ENCODE data around the gene VAV2. TPM values are rescaled to one million over a fixed set of nuclear protein-coding genes. Genes with fewer than 3 reads are reported as not detected.

VAV2 gene
- total RNA-seq, 1 donor from 2014 or later: 34.6 TPM

GRCh38 chr9:133818444-133818843 is 173.7 kb downstream of the VAV2 start:
- no peak for ATAC-seq
- intact Hi-C loops (cut with DNase I): no loop called here
- Histone ChIP-seq H3K27me3 (no peaks in the 10 kb centered on the region), H3K36me3 (no peaks in the 10 kb centered on the region), H3K4me3 (no peak overlapping the region), H3K9me3 (no peaks in the 10 kb centered on the region), H3K4me1 (no peaks in the 10 kb centered on the region), H3K27ac (no peak overlapping the region)
- TF ChIP-seq CTCF (IDR thresholded peaks at IDR 0.05): no peak
- DNase-seq: no peak

- ATAC-seq (peak; percentile 38), DNase-seq (no peak)
- no peak overlapping the region for H3K27ac ChIP-seq
Measured at GRCh38 chr9:133815781-133816180, 176.3 kb downstream of the VAV2 start.

GRCh38 chr9:133814586-133815208 is 177.4 kb downstream of the VAV2 start:
- no peak for TF ChIP-seq CTCF (IDR thresholded peaks at IDR 0.05)
- H3K4me3 ChIP-seq: no peak overlapping the region
- no peaks in the 10 kb centered on the region for H3K4me1 ChIP-seq
- intact Hi-C loops (cut with DNase I): no loop called here
- H3K27me3 ChIP-seq: no peaks in the 10 kb centered on the region
- peak overlapping the region; percentile 58 for H3K27ac ChIP-seq
- no peaks in the 10 kb centered on the region for H3K9me3 ChIP-seq
- ATAC-seq (peak; percentile 7), DNase-seq (no peak)
- H3K36me3 ChIP-seq: peaks cover 1% of the 10 kb centered on the region

More at GRCh38 chr9:133815781-133816180, 176.3 kb downstream of the VAV2 start:
- Histone ChIP-seq H3K36me3 (no peaks in the 10 kb centered on the region), H3K4me1 (no peaks in the 10 kb centered on the region), H3K27me3 (no peaks in the 10 kb centered on the region), H3K4me3 (no peak overlapping the region), H3K9me3 (no peaks in the 10 kb centered on the region)
- intact Hi-C loops (cut with DNase I): no loop called here
- TF ChIP-seq CTCF (IDR thresholded peaks at IDR 0.05): no peak

- Histone ChIP-seq H3K4me3 (no peak overlapping the region), H3K9me3 (no peaks in the 10 kb centered on the region), H3K4me1 (no peaks in the 10 kb centered on the region), H3K36me3 (peaks cover 6% of the 10 kb centered on the region), H3K27ac (no peak overlapping the region), H3K27me3 (no peaks in the 10 kb centered on the region)
- ATAC-seq: peak; percentile 53
- intact Hi-C loops (cut with DNase I): no loop called here
- TF ChIP-seq CTCF (IDR thresholded peaks at IDR 0.05): no peak
- peak; percentile 74 for DNase-seq
Measured at GRCh38 chr9:133813749-133814585, 178.2 kb downstream of the VAV2 start.

GRCh38 chr9:133812941-133813748 is 179.0 kb downstream of the VAV2 start:
- Histone ChIP-seq H3K9me3 (no peaks in the 10 kb centered on the region), H3K4me1 (no peaks in the 10 kb centered on the region), H3K36me3 (peaks cover 10% of the 10 kb centered on the region), H3K27me3 (no peaks in the 10 kb centered on the region), H3K4me3 (no peak overlapping the region), H3K27ac (no peak overlapping the region)
- DNase-seq: no peak
- intact Hi-C loops (cut with DNase I): no loop called here
- no peak for ATAC-seq
- no peak for TF ChIP-seq CTCF (IDR thresholded peaks at IDR 0.05)
